GM12878 (cell line): Measurements from ENCODE around the gene ZNF512B. TPM values are rescaled to one million over a fixed set of nuclear protein-coding genes. Genes with fewer than 3 reads are reported as not detected.

ENCODE experiments used
- ATAC-seq: fragments of 200-7000 bp; cut with Tn5 transposase; 3 replicates; pipeline ENCODE4 v1.9.1; 2020; ENCODE audit warnings: mild to moderate bottlenecking, moderate library complexity
- BruUV-seq: library from RNA; stranded (reverse); fragments of 400-500 nt; replicated peaks from 2 replicates; lab custom pipeline; 2021; lab: Mats Ljungman, UMichigan
- CTCF ChIA-PET: fragments of 300-600 bp; sonication (Branson Sonifier 250); formaldehyde crosslinking; extraction: SDS; loops from one replicate; lab custom pipeline; 2021; ENCODE audit warnings: inconsistent platforms; lab: Yijun Ruan, JAX
- POLR2A ChIA-PET: fragments of 350-600 bp; formaldehyde crosslinking; extraction: SDS; loops from one replicate; lab custom pipeline; 2021; ENCODE audit warnings: inconsistent platforms; lab: Charles Lee
- RAD21 ChIA-PET: fragments of 300-600 bp; sonication (Branson Sonifier 250); formaldehyde crosslinking; loops from one replicate; lab custom pipeline; 2023; ENCODE audit warnings: antibody characterized with exemption; ENCODE audit not compliant: unreplicated experiment; lab: Charles Lee
- SMC1A ChIA-PET: fragments of 300-600 bp; sonication (Branson Sonifier 250); formaldehyde crosslinking; loops from one replicate; lab custom pipeline; 2023; ENCODE audit not compliant: unreplicated experiment, uncharacterized antibody; lab: Charles Lee
- DNase-seq: peaks from one replicate; pipeline ENCODE4 v3.0.0-alpha.2; 2011; ENCODE audit warnings: low read depth, low spot score
- FAIRE-seq: peaks from 3 replicates; lab custom pipeline; 2011; peaks lifted over from hg19 to GRCh38; lab: Jason Lieb, UNC
- H2AFZ ChIP-seq: 2 replicates; pipeline ENCODE4 v1.6.0; 2011; ENCODE audit warnings: low read depth, low read length, control low read depth; ENCODE audit not compliant: control insufficient read depth
- H3K27ac ChIP-seq: 2 replicates; pipeline ENCODE4 v1.5.1; 2011; ENCODE audit warnings: control low read depth; ENCODE audit not compliant: control insufficient read depth, insufficient read depth
- H3K27me3 ChIP-seq, 2 experiments: replicated peaks in 1 of 2; 2 replicates each; pipeline versions ENCODE4 v1.6.0 to v1.6.1; 2011; ENCODE audit warnings: low read length in 1 of 2; ENCODE audit not compliant: control insufficient read depth in 2 of 2, insufficient read depth in 2 of 2
- H3K36me3 ChIP-seq, 2 experiments: 2 replicates each; pipeline ENCODE4 v1.5.1; 2011; ENCODE audit warnings: low read length in 1 of 2; ENCODE audit not compliant: control insufficient read depth in 2 of 2, insufficient read depth in 2 of 2
- H3K4me1 ChIP-seq: 2 replicates; pipeline ENCODE4 v1.6.1; 2011; ENCODE audit warnings: mild to moderate bottlenecking, low read length, moderate library complexity, mixed read lengths; ENCODE audit not compliant: control insufficient read depth, insufficient read depth
- H3K4me2 ChIP-seq: 2 replicates; pipeline ENCODE4 v1.6.0; 2011; ENCODE audit warnings: control low read depth; ENCODE audit not compliant: control insufficient read depth, insufficient read depth
- H3K4me3 ChIP-seq: fragments of 200-600 bp; sonication (generic); 2 replicates; pipeline ENCODE4 v1.5.1; 2016
- H3K79me2 ChIP-seq: 2 replicates; pipeline ENCODE4 v1.6.0; 2011; ENCODE audit warnings: low read length; ENCODE audit not compliant: control insufficient read depth, insufficient read depth
- H3K9ac ChIP-seq: 2 replicates; pipeline ENCODE4 v1.8.0; 2011; ENCODE audit warnings: low read length, control low read depth, mixed read lengths; ENCODE audit not compliant: control insufficient read depth, insufficient read depth
- H3K9me3 ChIP-seq: replicated peaks from 3 replicates; pipeline ENCODE4 v1.5.1; 2011; ENCODE audit warnings: mild to moderate bottlenecking, low read length; ENCODE audit not compliant: control insufficient read depth, insufficient read depth
- H4K20me1 ChIP-seq: 2 replicates; pipeline ENCODE4 v1.6.0; 2011; ENCODE audit not compliant: control insufficient read depth, insufficient read depth
- CHD2 ChIP-seq: IDR thresholded peaks from 2 replicates; pipeline ENCODE4 v1.6.1; 2011; ENCODE audit warnings: low read depth, low read length, improper control_type of control experiment, borderline replicate concordance
- MEF2A ChIP-seq: IDR thresholded peaks from 2 replicates; pipeline ENCODE4 v1.6.1; 2011; ENCODE audit warnings: low read depth, mild to moderate bottlenecking, low read length, moderate library complexity; ENCODE audit not compliant: insufficient read depth
- MTA2 ChIP-seq: fragments of 450-650 bp; IDR thresholded peaks from 2 replicates; pipeline ENCODE4 v1.6.1; 2016; ENCODE audit warnings: low read depth, mild to moderate bottlenecking, moderate library complexity
- SUPT20H ChIP-seq: IDR thresholded peaks from 2 replicates; pipeline ENCODE4 v1.6.1; 2011; ENCODE audit warnings: low read depth, mild to moderate bottlenecking, low read length, moderate library complexity, borderline replicate concordance; ENCODE audit not compliant: control insufficient read depth
- ZSCAN29 ChIP-seq: fragments of 450-650 bp; IDR thresholded peaks from 2 replicates; pipeline ENCODE4 v1.6.1; 2017; ENCODE audit warnings: mild to moderate bottlenecking, moderate library complexity
- WGBS: methylation state at CpG from one replicate; pipeline ENCODE4 v1.1.6; 2016; ENCODE audit warnings: low lambda C conversion rate; ENCODE audit not compliant: insufficient replicate concordance, insufficient coverage; ENCODE audit errors: missing lambda C conversion rate; 5-methylcytosine and 5-hydroxymethylcytosine counted together
- in situ Hi-C: fragments of 300-500 bp; cut with MboI; formaldehyde crosslinking; loops from 9 replicates; pipeline ENCODE4 v1.14.3; 2018; ENCODE audit warnings: mixed read lengths
- intact Hi-C: fragments of 100-400 bp; cut with micrococcal nuclease; formaldehyde crosslinking; loops from one replicate; pipeline ENCODE4 v1.14.2; 2022; ENCODE audit not compliant: unreplicated experiment
- polyA plus RNA-seq, 11 experiments: library from polyadenylated mRNA; depleted of rRNA in 4 of 11; unstranded in 6 of 11; stranded (reverse) in 5 of 11; fragments of >200 nt; fragmentation: Nextera tagmentation in 4 of 11; fragmentation: Illumina TruSeq in 1 of 11; extraction: Ambion mirVana in 4 of 11; extraction: Trizol in 1 of 11; gene quantifications; 1 replicate in 1 of 11; 2 replicates in 10 of 11; pipeline versions ENCODE4 v1.2.1 to v1.2.3, GENCODE V29; 2011 to 2016; ENCODE audit warnings: inconsistent platforms in 2 of 11, missing spikeins in 2 of 11, low read depth in 1 of 11
- total RNA-seq, 4 experiments: library from RNA; depleted of rRNA in 3 of 4; stranded (reverse); fragments of >200 nt in 3 of 4; fragmentation: Illumina TruSeq in 1 of 4; extraction: Trizol in 1 of 4; gene quantifications; 2 replicates each; pipeline versions ENCODE4 v1.2.1 to v1.2.3, GENCODE V29; 2013 to 2021
- TF ChIP-seq, protein P1 (sequence below): fragments of 450-650 bp; IDR thresholded peaks from 2 replicates; pipeline ENCODE4 v1.6.1; 2017; ENCODE audit warnings: mild to moderate bottlenecking
- TF ChIP-seq, protein P2 (sequence below): IDR thresholded peaks from 2 replicates; pipeline ENCODE4 v1.6.1; 2011; ENCODE audit warnings: borderline replicate concordance, low read depth, mild to moderate bottlenecking, moderate library complexity, low read length; ENCODE audit not compliant: insufficient read depth, poor library complexity, severe bottlenecking
- TF ChIP-seq, protein P3 (sequence below): fragments of 450-650 bp; IDR thresholded peaks from 2 replicates; pipeline ENCODE4 v1.6.1; 2017; ENCODE audit warnings: low read depth, mild to moderate bottlenecking, moderate library complexity

ZNF512B gene
- total and polyA plus RNA-seq, 10 of the 15 experiments (the other 5 are each of a cell fraction or from before 2014, with no cell fraction given) = 0.06 to 23.9 (median 4.0) TPM

DNA sequence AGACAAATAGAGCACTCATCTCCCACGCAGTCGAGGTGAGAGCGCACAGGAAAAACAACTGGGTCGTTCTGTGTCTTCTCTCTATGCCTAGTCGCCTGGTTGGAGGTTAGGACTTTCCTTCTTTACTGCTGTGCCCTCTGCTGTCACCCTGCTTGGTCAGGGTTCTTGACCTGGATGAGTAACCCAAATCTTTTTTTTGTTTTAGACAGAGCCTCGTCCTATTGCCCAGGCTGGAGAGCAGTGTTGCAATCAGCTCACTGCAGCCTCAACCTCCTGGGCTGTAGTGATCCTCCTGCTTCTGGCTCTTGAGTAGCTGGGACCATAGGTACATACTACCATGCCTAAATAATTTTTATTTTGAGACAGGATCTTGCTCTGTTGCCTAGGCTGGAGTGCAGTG, 35.7 kb upstream of the ZNF512B start:
- FAIRE-seq (no peak), DNase-seq (no peak)
- 86% methylated on average over 6 of the region's 6 CpGs for WGBS
- H3K9me3 ChIP-seq = peaks cover 21% of the 10 kb centered on the region
- no peak overlapping the region for H3K27ac ChIP-seq
- H4K20me1 ChIP-seq = no peaks in the 10 kb centered on the region
- CTCF ChIA-PET = interaction anchor here (1.0 to 1.4 kb wide), 2 partner anchors 31 to 115 kb away, joined by 3 read pairs; no protein-coding TSS in a partner anchor
- RAD21 ChIA-PET = no interaction called here
- H3K9ac ChIP-seq = no peak overlapping the region
- intact Hi-C loops = no loop called here
- peaks cover 18% of the 10 kb centered on the region for H3K79me2 ChIP-seq
- H3K36me3 ChIP-seq = peaks cover 36 to 58% of the 10 kb centered on the region in 2 experiments
- TF ChIP-seq CHD2 (no peak), ZSCAN29 (no peak), SUPT20H (no peak), MEF2A (no peak), MTA2 (no peak)
- TF ChIP-seq, protein P1, sequence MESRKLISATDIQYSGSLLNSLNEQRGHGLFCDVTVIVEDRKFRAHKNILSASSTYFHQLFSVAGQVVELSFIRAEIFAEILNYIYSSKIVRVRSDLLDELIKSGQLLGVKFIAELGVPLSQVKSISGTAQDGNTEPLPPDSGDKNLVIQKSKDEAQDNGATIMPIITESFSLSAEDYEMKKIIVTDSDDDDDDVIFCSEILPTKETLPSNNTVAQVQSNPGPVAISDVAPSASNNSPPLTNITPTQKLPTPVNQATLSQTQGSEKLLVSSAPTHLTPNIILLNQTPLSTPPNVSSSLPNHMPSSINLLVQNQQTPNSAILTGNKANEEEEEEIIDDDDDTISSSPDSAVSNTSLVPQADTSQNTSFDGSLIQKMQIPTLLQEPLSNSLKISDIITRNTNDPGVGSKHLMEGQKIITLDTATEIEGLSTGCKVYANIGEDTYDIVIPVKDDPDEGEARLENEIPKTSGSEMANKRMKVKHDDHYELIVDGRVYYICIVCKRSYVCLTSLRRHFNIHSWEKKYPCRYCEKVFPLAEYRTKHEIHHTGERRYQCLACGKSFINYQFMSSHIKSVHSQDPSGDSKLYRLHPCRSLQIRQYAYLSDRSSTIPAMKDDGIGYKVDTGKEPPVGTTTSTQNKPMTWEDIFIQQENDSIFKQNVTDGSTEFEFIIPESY = no peak
- TF ChIP-seq, protein P2, sequence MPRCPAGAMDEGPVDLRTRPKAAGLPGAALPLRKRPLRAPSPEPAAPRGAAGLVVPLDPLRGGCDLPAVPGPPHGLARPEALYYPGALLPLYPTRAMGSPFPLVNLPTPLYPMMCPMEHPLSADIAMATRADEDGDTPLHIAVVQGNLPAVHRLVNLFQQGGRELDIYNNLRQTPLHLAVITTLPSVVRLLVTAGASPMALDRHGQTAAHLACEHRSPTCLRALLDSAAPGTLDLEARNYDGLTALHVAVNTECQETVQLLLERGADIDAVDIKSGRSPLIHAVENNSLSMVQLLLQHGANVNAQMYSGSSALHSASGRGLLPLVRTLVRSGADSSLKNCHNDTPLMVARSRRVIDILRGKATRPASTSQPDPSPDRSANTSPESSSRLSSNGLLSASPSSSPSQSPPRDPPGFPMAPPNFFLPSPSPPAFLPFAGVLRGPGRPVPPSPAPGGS = no peak
- TF ChIP-seq, protein P3, sequence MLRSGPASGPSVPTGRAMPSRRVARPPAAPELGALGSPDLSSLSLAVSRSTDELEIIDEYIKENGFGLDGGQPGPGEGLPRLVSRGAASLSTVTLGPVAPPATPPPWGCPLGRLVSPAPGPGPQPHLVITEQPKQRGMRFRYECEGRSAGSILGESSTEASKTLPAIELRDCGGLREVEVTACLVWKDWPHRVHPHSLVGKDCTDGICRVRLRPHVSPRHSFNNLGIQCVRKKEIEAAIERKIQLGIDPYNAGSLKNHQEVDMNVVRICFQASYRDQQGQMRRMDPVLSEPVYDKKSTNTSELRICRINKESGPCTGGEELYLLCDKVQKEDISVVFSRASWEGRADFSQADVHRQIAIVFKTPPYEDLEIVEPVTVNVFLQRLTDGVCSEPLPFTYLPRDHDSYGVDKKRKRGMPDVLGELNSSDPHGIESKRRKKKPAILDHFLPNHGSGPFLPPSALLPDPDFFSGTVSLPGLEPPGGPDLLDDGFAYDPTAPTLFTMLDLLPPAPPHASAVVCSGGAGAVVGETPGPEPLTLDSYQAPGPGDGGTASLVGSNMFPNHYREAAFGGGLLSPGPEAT = no peak
- TF ChIP-seq, all 136 proteins: peak for 0
- H3K4me1 ChIP-seq = peaks cover 6% of the 10 kb centered on the region
- no peaks in the 10 kb centered on the region for H3K27me3 ChIP-seq
- H3K4me2 ChIP-seq = no peak overlapping the region
- H2AFZ ChIP-seq = no peak overlapping the region
- BruUV-seq = no TSS peak
- no peak overlapping the region for H3K4me3 ChIP-seq
- in situ Hi-C loops = no loop called here
- ATAC-seq = no peak
- POLR2A ChIA-PET = no interaction called here
- SMC1A ChIA-PET = no interaction called here
